ENCODE data around the gene PLEKHA5.

Gene PLEKHA5

DNA sequence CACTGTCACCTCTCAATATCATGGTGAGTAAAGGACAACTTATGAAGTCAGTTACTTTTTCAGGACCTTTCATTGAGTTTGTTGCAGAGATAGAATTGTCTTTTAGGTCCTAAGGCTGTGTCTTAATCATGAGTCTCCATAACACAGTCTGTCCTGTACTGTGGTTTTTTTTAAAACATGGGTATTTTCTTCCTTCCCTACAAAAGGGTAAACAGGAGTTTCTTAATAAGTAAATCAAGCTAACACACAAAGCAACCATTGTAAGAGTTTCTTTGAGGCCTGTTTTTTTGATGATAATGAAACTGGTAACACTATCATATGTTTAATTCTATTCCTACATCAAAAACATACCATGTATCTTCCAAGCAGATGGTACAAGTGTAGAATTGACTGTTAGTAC lies 101.4 kb downstream of the PLEKHA5 start:
- POLR2A ChIA-PET, result no interaction called here
- CTCF ChIA-PET, result no interaction called here
- no peak overlapping the region for H3K4me3 ChIP-seq (ENCODE audit: low read depth, low read length)
- DNase-seq (ENCODE audit: low read depth, low spot score), result no peak
- TF ChIP-seq, protein P1, sequence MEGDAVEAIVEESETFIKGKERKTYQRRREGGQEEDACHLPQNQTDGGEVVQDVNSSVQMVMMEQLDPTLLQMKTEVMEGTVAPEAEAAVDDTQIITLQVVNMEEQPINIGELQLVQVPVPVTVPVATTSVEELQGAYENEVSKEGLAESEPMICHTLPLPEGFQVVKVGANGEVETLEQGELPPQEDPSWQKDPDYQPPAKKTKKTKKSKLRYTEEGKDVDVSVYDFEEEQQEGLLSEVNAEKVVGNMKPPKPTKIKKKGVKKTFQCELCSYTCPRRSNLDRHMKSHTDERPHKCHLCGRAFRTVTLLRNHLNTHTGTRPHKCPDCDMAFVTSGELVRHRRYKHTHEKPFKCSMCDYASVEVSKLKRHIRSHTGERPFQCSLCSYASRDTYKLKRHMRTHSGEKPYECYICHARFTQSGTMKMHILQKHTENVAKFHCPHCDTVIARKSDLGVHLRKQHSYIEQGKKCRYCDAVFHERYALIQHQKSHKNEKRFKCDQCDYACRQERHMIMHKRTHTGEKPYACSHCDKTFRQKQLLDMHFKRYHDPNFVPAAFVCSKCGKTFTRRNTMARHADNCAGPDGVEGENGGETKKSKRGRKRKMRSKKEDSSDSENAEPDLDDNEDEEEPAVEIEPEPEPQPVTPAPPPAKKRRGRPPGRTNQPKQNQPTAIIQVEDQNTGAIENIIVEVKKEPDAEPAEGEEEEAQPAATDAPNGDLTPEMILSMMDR (IDR thresholded peaks at IDR 0.05; ENCODE audit: insufficient read depth, low read length, missing control alignments), result no peak

DNA sequence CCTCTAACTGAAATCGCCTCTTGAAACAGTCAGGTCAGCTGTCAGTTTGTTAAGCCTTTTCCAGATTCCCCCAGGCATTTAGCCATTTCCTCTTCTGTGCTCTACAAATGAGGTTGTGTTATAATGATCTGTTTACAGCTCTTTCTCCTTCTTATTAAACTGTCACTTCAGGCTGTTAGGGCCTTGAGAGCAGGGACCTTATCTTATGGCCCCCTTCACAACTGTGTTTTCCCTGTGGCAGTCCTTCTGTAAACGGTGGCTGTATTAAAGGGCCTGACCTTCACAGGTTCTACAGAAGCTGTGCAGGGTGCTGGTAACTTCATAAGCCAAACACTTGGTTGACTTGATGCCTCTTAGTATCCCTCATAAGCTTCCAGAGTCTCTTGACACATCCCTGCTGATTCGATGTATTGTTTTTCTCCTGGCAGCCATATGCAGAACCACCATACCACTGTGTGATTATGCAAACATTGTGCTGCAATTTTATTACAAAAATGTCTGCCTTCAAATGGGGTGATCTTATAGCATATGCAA lies 104.7 kb downstream of the PLEKHA5 start:
- CTCF ChIA-PET, result interaction anchor here (1.9 kb wide), 1 partner anchor 11 kb away, joined by 12 read pairs; no protein-coding TSS in a partner anchor
- TF ChIP-seq, protein P1 (IDR thresholded peaks at IDR 0.05; ENCODE audit: insufficient read depth, low read length, missing control alignments), result no peak
- H3K4me3 ChIP-seq (ENCODE audit: low read depth, low read length), result no peak overlapping the region
- POLR2A ChIA-PET, result no interaction called here
- no peak for DNase-seq (ENCODE audit: low read depth, low spot score)

DNA sequence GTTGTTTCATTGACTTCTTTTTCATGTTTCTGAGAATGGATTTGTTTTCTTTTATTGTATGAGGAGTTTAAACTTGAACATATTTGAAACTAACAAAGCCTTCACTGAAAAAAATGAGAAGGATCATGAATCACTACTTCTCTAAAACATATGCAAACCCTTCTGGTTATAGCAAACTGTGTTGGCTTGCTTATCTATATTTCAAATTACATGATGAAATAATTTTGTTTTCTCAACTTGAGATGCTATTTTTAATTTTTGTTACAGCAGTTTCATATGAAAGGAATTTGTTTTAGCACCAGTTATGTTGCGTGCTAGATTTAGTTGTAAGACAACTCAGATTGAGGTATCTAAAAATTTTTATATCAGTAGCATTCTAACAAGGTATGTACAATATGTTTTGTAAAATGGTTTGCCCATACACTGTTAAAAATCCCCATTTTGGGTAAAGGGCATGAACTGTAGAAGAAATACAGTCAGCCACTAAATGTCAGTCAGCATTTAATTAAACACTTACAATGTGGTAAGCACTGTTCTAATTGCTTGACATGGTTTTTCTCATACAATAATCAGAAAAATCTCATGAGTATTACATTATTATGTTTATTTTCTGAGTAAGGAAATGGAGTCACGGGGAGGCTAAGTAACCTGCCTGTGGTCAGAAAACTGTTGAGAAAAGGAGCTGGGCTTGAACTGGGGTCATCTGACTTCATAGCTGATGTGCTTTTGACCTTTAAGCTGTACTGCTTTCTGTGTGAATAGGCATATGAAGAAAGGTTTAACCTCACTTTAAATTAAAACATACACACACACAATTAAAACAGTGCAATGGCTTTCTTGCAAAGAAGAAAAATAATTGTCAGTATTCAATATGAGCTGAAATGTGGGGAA lies 105.7 kb downstream of the PLEKHA5 start:
- ChIA-PET CTCF (interaction anchor here (0.6 to 1.9 kb wide), 3 partner anchors 12 to 408 kb away, joined by 3 to 12 read pairs (median 3); no protein-coding TSS in a partner anchor), POLR2A (no interaction called here)
- H3K4me3 ChIP-seq (ENCODE audit: low read depth, low read length), result no peak overlapping the region
- TF ChIP-seq, protein P1 (IDR thresholded peaks at IDR 0.05; ENCODE audit: insufficient read depth, low read length, missing control alignments), result no peak
- no peak for DNase-seq (ENCODE audit: low read depth, low spot score)

DNA sequence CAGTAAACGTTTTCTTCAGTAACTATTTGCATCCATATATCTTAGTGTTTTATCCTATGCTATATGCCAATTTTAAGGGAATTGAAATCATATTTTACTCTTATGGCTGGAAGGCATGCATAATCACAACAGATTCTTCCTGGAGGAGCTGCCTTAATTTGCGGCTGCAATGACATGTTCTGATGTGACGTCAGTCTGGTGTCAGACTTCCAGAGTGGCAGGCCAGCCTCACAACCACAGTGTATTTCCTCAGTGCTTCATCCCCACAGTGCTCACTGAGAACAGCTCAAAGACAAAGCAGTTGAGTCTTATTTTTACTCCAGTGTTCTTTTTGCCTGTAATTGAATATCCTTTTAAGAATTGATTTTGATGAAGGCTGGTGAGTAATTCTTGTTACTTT lies 107.1 kb downstream of the PLEKHA5 start:
- ChIA-PET POLR2A (no interaction called here), CTCF (interaction anchor here (1.0 to 1.6 kb wide), 2 partner anchors 50 to 52 kb away, joined by 3 to 4 read pairs; no protein-coding TSS in a partner anchor)
- no peak for DNase-seq (ENCODE audit: low read depth, low spot score)
- no peak overlapping the region for H3K4me3 ChIP-seq (ENCODE audit: low read depth, low read length)
- TF ChIP-seq, protein P1 (IDR thresholded peaks at IDR 0.05; ENCODE audit: insufficient read depth, low read length, missing control alignments), result no peak

DNA sequence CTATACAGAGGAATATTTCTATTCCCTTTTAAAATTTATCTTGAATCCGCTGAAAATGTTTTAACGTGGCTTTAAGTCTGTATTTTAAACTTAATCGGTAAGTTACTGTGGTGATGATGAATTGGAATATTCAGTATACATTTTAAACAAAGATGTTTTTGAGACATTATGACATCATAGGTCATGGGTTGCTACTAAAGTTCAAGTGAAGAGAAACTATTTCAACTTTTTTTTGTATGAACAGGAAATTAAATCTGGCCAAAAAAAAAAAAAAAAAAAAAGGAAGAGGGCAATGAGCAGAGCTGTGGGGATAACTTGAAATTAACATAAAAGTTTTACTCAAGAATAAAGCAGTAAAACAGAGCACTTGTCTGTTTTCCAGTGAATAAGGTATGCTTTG lies 109.0 kb downstream of the PLEKHA5 start:
- no peak for DNase-seq (ENCODE audit: low read depth, low spot score)
- TF ChIP-seq, protein P1 (IDR thresholded peaks at IDR 0.05; ENCODE audit: insufficient read depth, low read length, missing control alignments), result no peak
- CTCF ChIA-PET, result no interaction called here
- POLR2A ChIA-PET, result no interaction called here
- no peak overlapping the region for H3K4me3 ChIP-seq (ENCODE audit: low read depth, low read length)

DNA sequence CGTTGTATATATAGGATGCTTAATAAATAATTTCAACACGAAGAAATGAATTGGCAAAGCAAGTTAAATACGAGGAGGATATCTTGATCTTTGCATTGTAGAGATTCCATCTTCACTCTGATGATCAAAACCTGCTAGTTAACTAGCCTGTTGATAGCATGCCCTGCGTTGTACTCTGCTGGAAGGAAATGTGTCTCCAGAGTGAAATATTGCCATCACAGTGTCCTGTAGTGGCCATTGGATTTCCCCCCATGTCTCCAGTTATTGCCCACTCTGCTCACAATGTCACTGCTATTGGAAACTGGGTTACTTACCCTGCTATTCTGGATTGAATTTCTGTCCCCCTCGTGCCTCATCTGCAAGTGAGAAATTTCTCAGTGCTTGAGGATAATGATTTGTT lies 109.6 kb downstream of the PLEKHA5 start:
- ChIA-PET POLR2A (no interaction called here), CTCF (no interaction called here)
- DNase-seq (ENCODE audit: low read depth, low spot score), result no peak
- no peak overlapping the region for H3K4me3 ChIP-seq (ENCODE audit: low read depth, low read length)
- TF ChIP-seq, protein P1 (IDR thresholded peaks at IDR 0.05; ENCODE audit: insufficient read depth, low read length, missing control alignments), result no peak
